ENCODE data around the gene ZFPM1.

Gene ZFPM1

DNA sequence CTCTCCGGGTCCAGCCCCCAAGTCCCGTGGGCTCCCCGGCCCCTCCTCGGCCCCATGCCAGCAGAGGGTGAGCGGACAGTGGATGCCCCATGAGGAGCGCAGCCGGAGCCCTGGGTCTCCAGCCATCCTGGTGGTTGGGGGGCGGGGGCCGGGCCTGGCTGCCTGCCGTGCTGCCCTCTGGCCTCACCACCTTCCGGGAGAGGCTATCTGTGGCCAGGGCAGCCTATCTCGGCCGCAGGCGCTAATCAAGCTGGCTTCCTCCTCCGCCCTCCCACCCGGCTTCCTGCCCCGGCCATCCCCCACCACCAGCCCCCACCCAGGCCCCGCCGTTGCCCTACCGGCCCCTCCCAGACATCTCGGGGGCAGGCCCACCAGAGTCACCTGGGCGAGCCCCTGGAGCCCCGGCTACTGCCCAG lies 46.8 kb downstream of the ZFPM1 start:
- no peak for DNase-seq (ENCODE audit: low read depth)

DNA sequence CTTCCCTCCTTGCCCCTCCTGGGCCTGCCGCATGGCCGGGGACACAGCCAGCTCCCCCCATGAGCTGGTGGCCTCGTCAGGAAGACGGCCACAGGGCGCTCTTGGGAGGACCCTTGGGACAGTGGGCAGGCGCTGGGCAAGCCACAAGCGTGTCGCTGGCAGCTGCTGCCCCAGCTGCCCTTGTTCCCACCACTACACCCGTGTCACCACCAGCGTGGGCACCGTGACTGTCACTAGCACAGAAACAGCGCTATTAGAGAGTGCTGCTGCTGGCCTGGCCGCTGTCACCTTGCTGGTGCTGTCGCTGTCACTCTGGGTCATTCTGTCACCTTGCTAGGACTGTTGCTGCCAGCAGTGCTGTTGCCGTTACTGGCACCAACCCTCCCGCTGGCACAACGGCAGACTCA lies 47.2 kb downstream of the ZFPM1 start:
- DNase-seq (ENCODE audit: low read depth), result no peak

DNA sequence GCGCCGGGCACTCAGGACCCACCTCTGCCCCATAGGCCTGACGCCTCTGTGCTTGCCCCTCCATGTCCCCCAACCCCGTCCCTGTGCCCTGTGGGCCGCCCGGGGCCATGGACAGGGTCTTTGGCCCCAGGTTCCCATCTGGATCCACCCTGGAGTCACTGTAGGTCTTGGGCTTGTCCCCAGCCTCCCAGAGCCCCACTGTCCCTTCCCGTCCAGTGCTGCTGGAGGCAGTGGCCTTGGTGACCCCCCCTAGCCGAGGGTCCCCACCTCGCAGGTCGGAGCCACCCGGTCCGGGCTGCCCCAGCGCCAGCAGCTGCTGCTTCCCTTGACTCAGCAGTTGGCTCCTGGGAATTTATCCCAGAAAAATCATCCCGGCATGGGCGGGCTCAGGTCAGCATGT lies 49.3 kb downstream of the ZFPM1 start:
- DNase-seq (ENCODE audit: low read depth), result no peak

DNA sequence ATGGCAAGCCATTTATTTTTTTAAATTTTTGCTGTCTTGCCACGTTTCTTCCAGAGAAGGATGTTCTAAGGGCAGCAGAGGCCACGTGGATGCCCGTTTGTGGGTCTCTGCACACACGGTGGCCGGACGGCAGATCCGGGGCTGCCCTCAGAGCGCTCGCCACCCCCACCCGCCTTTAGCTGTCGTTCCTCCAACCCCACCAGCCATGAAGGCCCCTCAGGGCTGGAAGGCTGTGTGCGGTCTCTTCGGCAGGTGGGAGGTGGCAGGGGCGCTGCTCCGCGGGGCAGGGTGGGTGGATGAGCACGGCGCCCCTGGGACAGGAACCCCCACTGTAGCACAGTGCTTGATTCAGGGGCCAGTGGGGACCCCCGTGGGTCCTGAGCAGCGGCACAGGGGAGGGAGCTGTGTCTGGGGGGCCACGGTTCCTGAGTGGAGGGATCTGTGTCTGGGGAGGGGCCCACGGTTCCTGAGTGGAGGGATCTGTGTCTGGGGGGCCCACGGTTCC lies 49.7 kb downstream of the ZFPM1 start:
- no peak for DNase-seq (ENCODE audit: low read depth)

DNA sequence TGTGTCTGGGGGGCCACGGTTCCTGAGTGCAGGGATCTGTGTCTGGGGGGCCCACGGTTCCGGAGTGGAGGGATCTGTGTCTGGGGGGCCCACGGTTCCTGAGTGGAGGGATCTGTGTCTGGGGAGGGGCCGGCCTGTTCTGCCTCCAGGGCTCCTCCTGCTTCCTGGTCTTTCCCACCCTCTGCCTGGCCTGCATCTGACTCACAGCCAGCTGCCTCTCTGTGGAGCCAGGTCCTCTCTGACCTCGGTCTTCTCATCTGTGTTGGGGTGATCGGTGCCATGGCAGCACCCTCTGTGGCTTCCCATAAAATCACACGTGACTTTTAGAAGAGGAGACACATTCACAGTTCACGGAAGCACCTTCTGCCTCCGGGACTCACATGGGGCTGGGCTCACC lies 50.3 kb downstream of the ZFPM1 start:
- no peak for DNase-seq (ENCODE audit: low read depth)

DNA sequence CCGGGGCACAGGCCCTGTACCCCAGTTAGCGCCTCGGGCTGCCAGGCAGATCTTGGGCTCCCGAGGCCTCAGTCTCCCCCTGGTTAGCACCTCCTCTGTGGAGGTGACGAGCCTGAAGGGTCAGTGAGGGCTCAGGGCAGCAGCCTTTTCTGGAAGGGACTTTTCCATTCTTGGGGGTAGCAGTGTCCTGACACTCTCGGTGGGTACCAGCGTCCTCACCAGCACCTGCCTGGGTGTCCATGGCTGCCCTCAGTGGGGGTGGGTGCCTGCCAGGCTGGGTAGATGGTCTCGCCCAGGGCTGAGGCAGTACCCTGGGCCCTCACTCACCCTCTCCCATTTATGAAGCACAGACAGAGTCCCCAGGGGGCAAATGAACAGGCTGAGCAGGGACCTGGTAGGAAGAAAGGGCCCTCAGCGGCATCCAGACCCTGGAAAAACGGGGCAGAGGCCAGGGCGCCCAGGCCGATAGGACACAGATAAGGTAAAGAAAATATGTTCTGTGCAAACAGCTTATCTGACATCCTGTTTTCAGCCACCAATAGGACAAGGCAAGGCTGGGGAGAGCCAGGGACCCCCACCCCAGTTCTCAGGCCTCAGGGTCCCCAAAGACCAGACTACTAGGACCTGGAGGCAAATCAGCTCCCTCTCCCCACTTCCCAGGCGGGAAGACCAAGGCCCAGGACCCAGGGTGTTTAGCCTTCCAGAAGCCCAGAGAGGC lies 50.9 kb downstream of the ZFPM1 start:
- DNase-seq (ENCODE audit: low read depth), result no peak

DNA sequence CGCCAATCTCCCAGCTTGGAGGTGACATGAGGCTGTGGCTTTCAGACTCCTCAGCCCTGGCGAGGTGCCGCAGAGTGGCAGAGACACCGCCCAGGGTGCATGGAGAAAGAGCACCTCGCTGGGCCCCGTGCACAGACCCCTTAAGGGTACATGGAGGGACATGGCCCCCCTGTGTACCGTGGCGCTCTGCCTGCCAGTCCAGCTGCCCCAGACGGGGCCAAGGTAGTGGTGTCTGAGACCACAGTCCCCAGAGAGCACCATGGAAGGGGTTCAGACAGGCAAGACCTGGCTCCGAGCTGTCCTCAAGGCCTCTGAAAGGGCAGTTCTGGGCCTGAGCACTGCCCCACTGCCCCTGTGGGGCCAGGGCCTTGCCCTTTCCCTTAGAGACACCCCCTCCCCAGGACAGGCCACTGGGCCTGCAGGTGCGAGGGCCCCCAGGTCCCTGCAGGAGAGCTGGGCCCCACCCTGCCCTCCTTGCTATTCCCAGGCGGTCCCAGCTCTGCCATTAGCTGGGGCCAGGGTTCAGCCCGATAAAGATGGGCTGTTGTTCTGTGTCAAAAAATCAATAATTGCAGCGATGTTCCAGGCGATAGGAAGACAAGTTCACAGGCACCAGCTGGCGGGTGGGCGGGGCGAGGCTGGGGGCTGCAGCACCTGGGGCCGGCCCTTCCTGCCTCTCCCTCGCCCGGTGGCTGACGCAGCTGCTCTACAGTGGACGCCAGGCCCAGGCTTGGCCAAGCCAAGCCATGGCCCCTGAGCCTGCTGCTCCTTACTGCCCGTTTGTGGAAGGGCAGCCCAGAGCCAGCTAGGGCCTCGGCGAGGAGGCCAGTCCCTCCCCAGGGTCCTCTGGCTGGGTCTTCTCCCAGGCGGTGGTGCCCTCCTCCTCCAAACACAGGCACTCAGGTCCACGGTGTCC lies 51.7 kb downstream of the ZFPM1 start:
- DNase-seq (ENCODE audit: low read depth), result no peak

DNA sequence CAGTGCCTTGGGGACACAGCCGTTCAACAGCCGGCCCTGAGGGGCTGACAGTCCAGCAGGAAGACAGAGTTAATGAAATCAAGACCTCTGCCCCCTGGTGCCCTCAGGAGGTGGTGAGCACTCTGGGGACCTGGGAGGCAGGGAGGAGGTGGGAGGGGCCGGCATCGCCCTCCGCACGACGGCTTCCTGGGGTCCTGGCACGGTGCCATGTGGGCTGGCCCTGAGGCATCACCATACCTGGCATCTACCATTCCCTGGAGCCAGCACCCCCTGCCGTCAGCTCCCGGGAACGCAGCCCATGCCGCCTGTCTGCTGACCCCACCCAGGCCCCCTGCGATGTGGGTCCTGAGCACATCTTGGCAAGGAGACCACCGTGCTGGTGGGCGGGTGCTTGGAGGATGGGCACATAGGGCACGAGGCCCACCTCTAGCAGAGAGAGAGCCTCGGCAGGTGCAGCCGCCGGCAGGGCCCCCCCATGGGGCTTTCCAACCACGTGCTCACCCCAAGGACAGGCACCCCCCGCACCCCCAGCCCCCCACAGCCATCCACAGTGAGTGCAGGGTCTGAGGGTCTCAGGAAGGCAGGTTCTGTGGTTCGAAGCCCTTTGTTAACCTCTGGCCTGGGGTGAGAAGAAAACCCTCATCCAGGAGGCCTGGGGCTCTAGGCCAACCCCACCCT lies 52.5 kb downstream of the ZFPM1 start:
- DNase-seq (ENCODE audit: low read depth), result peak; percentile 29

DNA sequence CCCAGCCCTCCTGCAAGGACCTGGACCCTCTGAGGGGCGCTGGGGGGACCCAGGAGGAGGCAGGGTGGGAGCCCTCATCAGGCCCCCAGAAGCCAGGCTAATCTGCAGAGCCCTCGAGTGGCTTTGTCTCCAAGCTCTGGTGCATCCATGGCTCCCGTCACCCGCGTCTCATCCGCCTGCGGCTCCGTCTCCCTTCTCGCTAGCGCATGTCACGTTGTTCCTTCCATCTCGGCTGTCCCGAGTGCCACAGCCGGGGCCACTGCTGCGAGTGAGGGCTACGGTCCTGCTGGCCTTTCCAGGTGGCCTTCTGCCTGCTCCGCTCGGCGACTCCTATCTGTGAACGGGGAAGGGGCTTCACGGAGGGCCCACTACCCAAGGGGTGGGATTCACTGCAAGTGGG lies 53.6 kb downstream of the ZFPM1 start:
- no peak for DNase-seq (ENCODE audit: low read depth)

DNA sequence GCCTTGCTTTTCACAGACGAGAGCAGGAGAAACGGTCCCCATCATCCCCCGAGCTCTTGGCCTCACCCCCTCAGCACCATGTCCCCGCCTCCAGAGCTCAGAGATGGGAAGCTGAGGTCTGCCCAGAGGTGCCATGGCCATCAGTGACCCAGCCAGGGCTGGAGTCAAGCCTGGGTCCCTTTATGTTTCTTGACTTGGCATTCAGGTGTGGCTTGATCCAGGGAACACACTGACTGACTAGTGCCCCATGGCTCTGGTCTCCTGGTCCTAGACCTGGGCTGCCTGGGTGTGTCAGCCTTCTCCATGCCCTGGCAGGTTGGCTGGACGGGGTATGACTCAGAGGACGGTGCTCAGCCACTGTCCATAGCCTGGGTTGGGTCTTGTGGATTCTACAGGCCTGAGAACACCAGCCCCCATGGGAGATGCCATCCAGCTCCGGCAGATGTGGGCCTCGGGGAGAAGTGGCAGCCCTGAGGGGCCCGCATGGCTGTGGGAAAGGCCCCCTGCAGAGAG lies 54.2 kb downstream of the ZFPM1 start:
- DNase-seq (ENCODE audit: low read depth), result no peak

DNA sequence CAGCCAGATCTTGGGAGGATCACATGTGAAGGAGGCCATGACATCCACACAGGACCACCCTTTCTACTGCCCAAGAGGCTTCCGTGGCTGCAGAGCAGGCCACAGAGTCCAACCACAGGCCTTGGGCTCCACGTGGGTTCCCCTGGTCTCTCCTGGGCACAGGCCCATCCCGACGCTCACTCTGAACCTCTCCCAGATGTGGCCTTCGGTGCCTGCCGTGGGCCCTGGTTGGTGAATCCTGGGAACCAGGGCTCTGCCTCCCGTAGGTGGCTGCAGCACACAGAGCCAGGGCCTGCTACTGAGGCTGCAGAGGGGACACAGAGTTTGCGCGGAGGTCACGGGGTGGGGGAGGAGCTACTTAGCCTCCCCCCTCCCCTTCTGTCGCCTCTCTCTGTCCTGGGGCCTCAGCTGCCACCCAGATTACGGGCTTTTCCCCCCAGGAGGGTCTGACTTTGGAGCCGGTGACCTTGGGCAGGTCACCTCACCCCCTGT lies 55.3 kb downstream of the ZFPM1 start:
- DNase-seq (ENCODE audit: low read depth), result no peak

DNA sequence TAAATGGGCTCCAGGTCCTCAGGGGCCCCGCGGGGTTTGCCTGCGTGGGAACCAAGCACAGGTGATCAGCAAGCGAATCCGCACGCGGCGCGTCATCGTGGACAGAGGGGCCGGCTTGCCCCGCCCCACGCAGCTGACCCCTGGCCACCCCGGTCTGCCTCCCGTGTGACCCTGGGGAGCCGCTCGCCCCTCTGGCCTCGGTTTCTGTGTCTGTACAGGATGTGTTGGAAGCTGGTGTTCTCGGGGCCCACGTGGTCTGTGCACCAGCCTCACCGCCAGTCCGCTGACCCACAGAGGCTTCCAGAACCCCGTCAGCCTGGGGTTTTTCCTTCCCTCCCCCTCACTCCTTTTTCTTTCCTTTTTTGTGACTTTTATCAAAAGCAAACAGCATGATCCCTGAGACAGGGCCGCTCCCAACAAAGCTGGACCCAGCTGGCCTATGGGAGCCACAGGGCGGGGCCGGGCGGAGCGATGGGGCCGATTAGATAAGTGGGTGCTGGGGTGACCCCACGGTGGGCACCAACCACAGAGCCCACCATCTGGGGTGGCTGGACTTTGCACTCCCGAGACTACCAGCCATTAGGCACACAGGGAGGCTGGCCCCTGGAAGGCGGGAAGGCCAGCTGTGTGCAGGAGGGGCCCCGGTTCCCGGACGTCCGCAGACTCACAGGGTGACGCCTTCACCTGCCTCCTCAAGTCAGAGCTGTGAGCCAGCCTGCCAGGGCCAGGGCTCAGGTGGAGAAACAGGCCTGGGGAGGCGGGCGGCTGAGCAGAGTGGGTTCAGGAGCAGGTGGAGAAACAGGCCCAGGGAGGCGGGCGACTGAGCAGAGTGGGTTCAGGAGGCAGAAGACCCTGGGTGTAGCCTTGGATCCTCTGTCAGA lies 56.0 kb downstream of the ZFPM1 start:
- no peak for DNase-seq (ENCODE audit: low read depth)

DNA sequence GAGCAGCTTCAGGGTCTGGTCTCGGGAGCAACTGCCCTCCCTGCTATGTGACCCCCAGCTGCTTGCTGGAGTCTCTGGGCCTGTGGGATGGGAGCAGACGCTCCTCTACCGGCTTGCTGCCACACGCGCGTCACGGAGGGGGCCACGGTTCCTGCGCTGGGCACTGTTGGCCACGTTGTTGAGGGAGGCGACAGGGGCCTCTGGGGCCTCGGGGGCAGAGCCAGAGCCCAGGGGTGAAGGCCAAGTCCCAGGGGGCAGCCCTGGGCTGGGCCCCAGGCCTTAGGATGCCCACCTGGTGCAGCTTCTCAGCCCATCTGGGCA lies 56.6 kb downstream of the ZFPM1 start:
- DNase-seq (ENCODE audit: low read depth), result no peak

DNA sequence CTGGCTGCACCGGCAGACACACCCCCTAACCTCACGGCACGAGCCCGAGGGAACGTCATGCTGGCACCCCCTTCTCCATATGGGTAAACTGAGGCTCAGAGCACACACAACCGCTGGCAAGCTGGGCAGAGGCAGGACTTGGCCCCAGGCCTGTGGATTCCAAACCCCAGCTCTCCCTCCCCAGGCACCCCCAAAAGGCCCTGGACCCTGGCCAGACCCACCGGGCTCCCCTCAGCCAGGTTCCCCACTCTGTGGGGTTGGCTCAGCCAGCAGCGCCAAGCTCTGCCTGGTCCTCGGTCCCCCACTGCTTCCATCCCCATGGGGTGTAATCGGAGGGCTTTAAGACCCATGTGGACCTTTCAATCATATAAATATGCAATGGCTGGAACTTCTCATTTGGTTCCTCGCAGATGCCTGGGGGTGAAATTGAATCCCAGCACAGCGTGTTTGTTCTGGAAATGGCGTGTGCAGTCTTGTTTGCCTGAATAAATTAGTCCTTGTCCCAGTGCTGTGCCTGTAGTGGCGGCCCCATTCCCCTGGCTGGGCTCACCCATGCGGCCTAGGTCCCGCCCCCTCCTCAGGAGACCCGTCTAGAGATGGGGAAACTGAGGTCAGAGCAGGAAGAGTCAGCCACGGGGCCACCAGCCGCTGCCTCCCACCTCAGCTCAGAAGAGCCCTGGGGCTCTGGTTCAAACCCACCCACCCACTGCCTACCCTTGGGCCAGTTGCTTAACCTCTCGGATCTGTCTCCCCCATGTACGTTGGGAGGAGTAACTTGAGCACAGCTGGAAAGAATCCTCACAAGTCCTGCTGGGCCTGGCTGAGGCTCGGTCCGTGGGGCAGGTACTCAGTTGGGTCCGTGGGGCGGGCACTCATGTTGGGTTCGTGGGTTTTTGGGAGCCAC lies 57.3 kb downstream of the ZFPM1 start:
- no peak for DNase-seq (ENCODE audit: low read depth)

DNA sequence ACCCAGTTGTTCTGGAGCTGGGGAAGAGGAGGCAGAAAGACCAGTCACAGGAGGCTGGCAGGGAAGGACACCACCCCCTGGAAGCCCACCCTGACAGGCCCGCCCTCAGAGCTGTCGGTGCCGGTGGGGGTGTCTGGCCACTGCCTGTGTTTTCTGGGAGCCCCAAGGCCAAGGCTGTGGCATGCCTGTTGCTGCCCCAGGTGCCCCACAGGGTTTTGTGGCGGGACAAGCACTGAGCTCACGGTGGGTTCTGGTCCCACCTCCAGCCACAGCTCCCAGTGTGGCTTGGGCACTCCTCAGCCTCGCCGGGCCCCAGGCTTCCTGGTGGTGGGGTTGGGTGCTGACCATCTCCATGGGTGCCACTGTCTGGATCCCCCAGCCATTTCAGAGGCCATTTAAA lies 58.0 kb downstream of the ZFPM1 start:
- no peak for DNase-seq (ENCODE audit: low read depth)

DNA sequence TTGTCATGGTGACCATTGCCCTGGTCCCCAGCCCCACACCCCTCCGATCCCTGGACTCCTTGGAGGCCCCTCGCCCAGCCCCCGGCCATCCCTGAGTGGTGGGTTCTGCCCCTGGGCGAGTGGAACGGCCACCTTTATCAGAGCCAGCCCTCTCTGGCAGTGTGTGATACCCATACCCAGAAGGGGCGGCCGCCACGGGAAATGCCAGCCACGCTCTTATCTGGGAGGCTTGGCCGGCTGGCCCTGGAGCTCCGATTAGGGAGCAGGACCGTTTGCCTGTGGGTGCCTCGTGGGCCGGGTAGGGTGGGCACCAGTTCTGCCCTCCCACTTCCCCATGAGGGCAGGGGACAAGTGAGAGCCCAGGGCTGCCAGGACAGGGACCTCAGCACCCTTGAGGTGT lies 58.8 kb downstream of the ZFPM1 start:
- no peak for DNase-seq (ENCODE audit: low read depth)

DNA sequence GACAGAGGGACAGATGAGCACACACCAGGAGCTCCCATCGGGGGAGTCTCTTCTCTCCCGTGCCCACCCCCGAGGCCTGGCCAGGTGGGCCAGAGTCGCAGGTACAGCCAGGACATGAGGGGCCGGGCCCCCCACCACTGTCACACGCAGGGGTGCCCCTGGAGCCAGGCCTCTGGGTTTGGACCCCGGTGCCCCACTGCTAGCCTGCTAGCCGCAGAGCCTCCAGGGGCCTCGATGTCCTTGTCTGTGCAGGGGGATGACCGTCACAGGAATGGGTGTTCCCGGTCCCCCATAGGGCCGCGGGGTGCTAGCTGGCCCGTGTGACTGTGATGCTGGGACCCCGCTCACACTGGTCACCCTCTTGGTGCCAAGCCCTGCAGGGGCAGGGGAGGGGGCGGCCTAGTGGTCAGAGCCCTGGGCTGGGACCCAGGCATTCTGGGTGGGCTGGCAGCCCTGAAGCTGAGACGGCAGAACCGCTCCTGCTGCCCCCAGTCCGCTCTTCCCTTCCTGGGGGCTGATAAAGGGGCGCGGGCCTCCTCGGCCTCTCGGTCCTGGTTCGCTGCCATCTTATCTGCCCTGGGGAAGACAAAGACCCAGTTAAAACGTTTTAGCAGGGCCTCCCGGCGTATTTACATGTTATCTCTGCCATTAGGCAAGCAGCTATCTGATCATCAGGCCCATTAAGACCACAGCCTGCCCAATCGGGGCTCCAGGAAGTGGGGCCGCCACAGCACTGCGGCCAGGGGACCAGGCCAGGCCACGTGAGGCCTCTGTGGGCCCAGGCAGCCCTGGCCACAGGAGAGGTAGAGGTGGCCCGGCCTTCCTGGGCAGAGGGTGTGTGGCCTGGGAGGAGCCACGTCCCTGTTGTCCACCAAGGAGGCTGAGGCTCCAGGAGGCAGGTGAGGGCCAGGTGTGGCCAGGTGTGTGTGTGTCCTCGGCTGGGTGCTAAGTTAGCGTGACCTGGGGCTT lies 59.9 kb downstream of the ZFPM1 start:
- no peak for DNase-seq (ENCODE audit: low read depth)

DNA sequence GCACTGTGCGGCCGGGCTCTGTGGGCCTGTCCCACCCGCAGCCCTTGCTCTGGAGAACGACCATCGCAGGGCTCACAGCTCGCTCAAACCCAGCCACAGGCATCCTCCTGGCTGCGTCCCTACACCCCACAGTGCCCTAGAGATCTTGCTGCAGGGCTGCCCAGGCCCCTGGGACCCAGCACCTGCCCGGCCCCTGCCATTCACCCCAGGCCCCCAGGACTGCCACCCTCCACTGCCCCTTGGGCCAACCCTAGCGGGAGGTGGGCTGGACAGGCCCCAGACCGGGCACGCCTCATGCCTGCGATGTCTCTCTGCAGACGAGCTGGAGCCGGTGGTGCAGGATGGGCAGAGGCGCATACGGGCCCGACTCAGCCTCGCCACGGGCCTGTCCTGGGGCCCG lies 61.0 kb downstream of the ZFPM1 start:
- no peak for DNase-seq (ENCODE audit: low read depth)

Measured in activated T-helper 9 cell treated with anti-CD3 and anti-CD28 coated beads, Interleukin-2, amount 50 U/mL, for 16 hours (primary cell).